ENCODE measurements around the gene BOD1L1. TPM values are rescaled to one million over a fixed set of nuclear protein-coding genes. Genes with fewer than 3 reads are reported as not detected.

Gene BOD1L1
- total RNA-seq, 6 experiments from 2014 or later: 22.9 to 24.9 (median 24.6) TPM

- peaks cover 3% of the 10 kb centered on the region; the same call in 1 of the 2 replicates for H3K27me3 Mint-ChIP-seq (ENCODE audit: insufficient read depth)
- no peak overlapping the region for H3K4me3 Mint-ChIP-seq
- no peak for TF ChIP-seq CTCF (IDR thresholded peaks at IDR 0.05)
- no peak for DNase-seq
- H3K27ac Mint-ChIP-seq: no peak overlapping the region
- H3K4me1 Mint-ChIP-seq (ENCODE audit: low read depth): peaks cover 27% of the 10 kb centered on the region
- no peaks in the 10 kb centered on the region for H3K36me3 Mint-ChIP-seq (ENCODE audit: low read depth)
- H3K9me3 Mint-ChIP-seq: no peaks in the 10 kb centered on the region
Measured at GRCh38 chr4:13659341-13660070, 32.0 kb upstream of the BOD1L1 start.

- Mint-ChIP-seq H3K4me3 (peak overlapping the region; percentile 86), H3K9me3 (no peaks in the 10 kb centered on the region), H3K27me3 (ENCODE audit: insufficient read depth) (no peaks in the 10 kb centered on the region), H3K27ac (peak overlapping the region; percentile 71), H3K4me1 (ENCODE audit: low read depth) (peaks cover 39% of the 10 kb centered on the region), H3K36me3 (ENCODE audit: low read depth) (no peaks in the 10 kb centered on the region)
- TF ChIP-seq CTCF (IDR thresholded peaks at IDR 0.05): peak; percentile 95
- peak; percentile 46 for DNase-seq
Measured at GRCh38 chr4:13656569-13657405, 29.3 kb upstream of the BOD1L1 start.

GRCh38 chr4:13654162-13654797 lies 26.8 kb upstream of the BOD1L1 start:
- TF ChIP-seq CTCF (IDR thresholded peaks at IDR 0.05): peak; percentile 85
- no peaks in the 10 kb centered on the region for H3K9me3 Mint-ChIP-seq
- H3K27ac Mint-ChIP-seq: 0 out of 2 replicates have a peak overlapping the region, but pooled peaks have one; percentile 30
- peaks cover 39% of the 10 kb centered on the region for H3K4me1 Mint-ChIP-seq (ENCODE audit: low read depth)
- H3K4me3 Mint-ChIP-seq: peak overlapping the region; percentile 87
- peak; percentile 62 for DNase-seq
- H3K27me3 Mint-ChIP-seq (ENCODE audit: insufficient read depth): 0 out of 2 replicates have a peak, but pooled peaks cover 2% of the 10 kb centered on the region
- no peaks in the 10 kb centered on the region for H3K36me3 Mint-ChIP-seq (ENCODE audit: low read depth)

GRCh38 chr4:13653766-13654161 lies 26.2 kb upstream of the BOD1L1 start:
- H3K27ac Mint-ChIP-seq: no peak overlapping the region

More at GRCh38 chr4:13653766-13654161, 26.2 kb upstream of the BOD1L1 start:
- Mint-ChIP-seq H3K36me3 (ENCODE audit: low read depth) (no peaks in the 10 kb centered on the region), H3K4me1 (ENCODE audit: low read depth) (peaks cover 39% of the 10 kb centered on the region), H3K27me3 (ENCODE audit: insufficient read depth) (0 out of 2 replicates have a peak, but pooled peaks cover 2% of the 10 kb centered on the region), H3K4me3 (peak overlapping the region; percentile 87), H3K9me3 (no peaks in the 10 kb centered on the region)
- TF ChIP-seq CTCF (IDR thresholded peaks at IDR 0.05): no peak
- DNase-seq: no peak
